GM23338 (cell line): ENCODE measurements around the gene DLX5. TPM values are rescaled to one million over a fixed set of nuclear protein-coding genes. Genes with fewer than 3 reads are reported as not detected.

Source experiments
- ATAC-seq: fragments of 200-7000 bp; cut with Tn5 transposase; 3 replicates; pipeline ENCODE4 v1.9.1; 2020
- DNase-seq: peaks from one replicate; pipeline ENCODE4 v3.0.0-alpha.2; 2015; ENCODE audit warnings: low spot score
- H2AFZ ChIP-seq: fragments of 200-600 bp; sonication (generic); 2 replicates; pipeline ENCODE4 v1.8.0; 2016; ENCODE audit warnings: antibody characterized with exemption, mild to moderate bottlenecking, moderate library complexity
- H3F3A ChIP-seq: fragments of 200-600 bp; sonication (generic); replicated peaks from 2 replicates; pipeline ENCODE4 v1.8.0; 2017; ENCODE audit warnings: antibody characterized with exemption, mixed run types, low read depth
- H3K27ac ChIP-seq: fragments of 200-600 bp; sonication (generic); 2 replicates; pipeline ENCODE4 v1.6.1; 2016; ENCODE audit warnings: low read depth
- H3K27me3 ChIP-seq: fragments of 200-600 bp; sonication (generic); 2 replicates; pipeline ENCODE4 v1.8.0; 2016; ENCODE audit warnings: mild to moderate bottlenecking, mixed run types, moderate library complexity; ENCODE audit not compliant: insufficient read depth
- H3K36me3 ChIP-seq: fragments of 200-600 bp; sonication (generic); 2 replicates; pipeline ENCODE4 v1.8.0; 2016; ENCODE audit warnings: mild to moderate bottlenecking; ENCODE audit not compliant: insufficient read depth
- H3K4me1 ChIP-seq: fragments of 200-600 bp; sonication (generic); 2 replicates; pipeline ENCODE4 v1.8.0; 2016; ENCODE audit warnings: mild to moderate bottlenecking, moderate library complexity; ENCODE audit not compliant: insufficient read depth
- H3K4me2 ChIP-seq: fragments of 200-600 bp; sonication (generic); 2 replicates; pipeline ENCODE4 v1.7.1; 2017; ENCODE audit warnings: mixed run types
- H3K4me3 ChIP-seq: fragments of 200-600 bp; sonication (generic); 2 replicates; pipeline ENCODE4 v1.6.1; 2016; ENCODE audit warnings: mixed run types
- H3K79me2 ChIP-seq: fragments of 200-600 bp; sonication (generic); replicated peaks from 2 replicates; pipeline ENCODE4 v1.8.0; 2017; ENCODE audit warnings: mild to moderate bottlenecking; ENCODE audit not compliant: insufficient read depth
- H3K9me2 ChIP-seq: fragments of 200-600 bp; sonication (generic); 2 replicates; pipeline ENCODE4 v1.8.0; 2017; ENCODE audit not compliant: insufficient read depth
- H4K20me1 ChIP-seq: fragments of 200-600 bp; sonication (generic); replicated peaks from 2 replicates; pipeline ENCODE4 v1.8.0; 2017; ENCODE audit warnings: mild to moderate bottlenecking; ENCODE audit not compliant: insufficient read depth
- H3K27ac Mint-ChIP-seq: 2 replicates; pipeline ENCODE4 v1.8.0; 2020; ENCODE audit warnings: inconsistent platforms, mild to moderate bottlenecking, moderate library complexity, mixed read lengths
- H3K27me3 Mint-ChIP-seq: 3 replicates; pipeline ENCODE4 v1.8.0; 2022; ENCODE audit warnings: low read depth, mild to moderate bottlenecking, moderate library complexity, mixed read lengths, inconsistent platforms; ENCODE audit not compliant: insufficient read depth, poor library complexity
- H3K36me3 Mint-ChIP-seq: 3 replicates; pipeline ENCODE4 v1.8.0; 2021; ENCODE audit warnings: low read depth, mild to moderate bottlenecking, inconsistent platforms, moderate library complexity, mixed read lengths
- H3K4me1 Mint-ChIP-seq: 3 replicates; pipeline ENCODE4 v1.8.0; 2020; ENCODE audit warnings: mild to moderate bottlenecking, inconsistent platforms, mixed read lengths
- H3K4me3 Mint-ChIP-seq: 3 replicates; pipeline ENCODE4 v1.8.0; 2021; ENCODE audit warnings: moderate library complexity, mild to moderate bottlenecking, inconsistent platforms, mixed read lengths
- H3K9me3 Mint-ChIP-seq: 3 replicates; pipeline ENCODE4 v1.8.0; 2020; ENCODE audit warnings: moderate library complexity, mild to moderate bottlenecking, inconsistent platforms, mixed read lengths
- CREB1 ChIP-seq: fragments of 250-450 bp; sonication (Bioruptor Pico); IDR thresholded peaks from 2 replicates; pipeline ENCODE4 v1.5.0; 2020; ENCODE audit warnings: low read depth, mild to moderate bottlenecking, moderate library complexity
- EZH2 ChIP-seq: fragments of 200-600 bp; sonication (generic); IDR thresholded peaks from one replicate; pipeline ENCODE4 v1.8.0; 2017; ENCODE audit warnings: antibody characterized with exemption, mild to moderate bottlenecking, low read depth; ENCODE audit not compliant: unreplicated experiment
- EZH2phosphoT487 ChIP-seq: fragments of 200-600 bp; sonication (generic); IDR thresholded peaks from one replicate; pipeline ENCODE4 v1.8.1; 2018; ENCODE audit warnings: antibody characterized with exemption; ENCODE audit not compliant: unreplicated experiment
- NANOG ChIP-seq: IDR thresholded peaks from 2 replicates; pipeline ENCODE4 v1.6.1; 2016; ENCODE audit warnings: antibody characterized with exemption, borderline replicate concordance
- POLR2AphosphoS5 ChIP-seq: IDR thresholded peaks from 2 replicates; pipeline ENCODE4 v1.6.1; 2016; ENCODE audit warnings: antibody characterized with exemption, low read depth
- REST ChIP-seq: IDR thresholded peaks from one replicate; pipeline ENCODE4 v1.6.1; 2018; ENCODE audit warnings: antibody characterized with exemption; ENCODE audit not compliant: unreplicated experiment
- ZNF114 ChIP-seq: fragments of 250-450 bp; sonication (Bioruptor Pico); IDR thresholded peaks from 2 replicates; pipeline ENCODE4 v1.5.0; 2020; ENCODE audit warnings: mild to moderate bottlenecking, moderate library complexity
- ZNF331 ChIP-seq: fragments of 250-450 bp; sonication (Bioruptor Pico); IDR thresholded peaks from 2 replicates; pipeline ENCODE4 v1.5.0; 2020; ENCODE audit warnings: low read depth, mild to moderate bottlenecking, moderate library complexity
- polyA plus RNA-seq: library from polyadenylated mRNA; unstranded; fragments of >200 nt; fragmentation: Nextera tagmentation; extraction: Ambion mirVana; gene quantifications from 2 replicates; pipeline ENCODE4 v1.2.1, GENCODE V29; 2016
- total RNA-seq: library from RNA; depleted of rRNA; stranded (reverse); fragments of >200 nt; shearing (Covaris generic); gene quantifications from 2 replicates; pipeline ENCODE4 v1.2.3, GENCODE V29; 2014
- TF ChIP-seq, protein P1 (sequence below), 2 experiments: fragments of 200-600 bp in 1 of 2; sonication (generic) in 1 of 2; conservative IDR thresholded peaks; 2 replicates each; pipeline versions ENCODE4 v1.5.1 to v1.6.1; 2016 to 2017; ENCODE audit warnings: antibody characterized with exemption in 2 of 2, low read depth in 2 of 2, mild to moderate bottlenecking in 2 of 2, moderate library complexity in 1 of 2

The DLX5 gene
- total and polyA plus RNA-seq, 2 experiments from 2014 or later, result not detected

- Histone ChIP-seq H3K27me3 (peaks cover 98% of the 10 kb centered on the region), H3K4me1 (peaks cover 58% of the 10 kb centered on the region), H3K9me2 (no peaks in the 10 kb centered on the region), H3K27ac (no peak overlapping the region), H2AFZ (no peak overlapping the region), H3K36me3 (no peaks in the 10 kb centered on the region), H4K20me1 (peaks cover 9% of the 10 kb centered on the region), H3K79me2 (no peaks in the 10 kb centered on the region), H3K4me2 (peak overlapping the region; percentile 90), H3F3A (peaks cover 24% of the 10 kb centered on the region), H3K4me3 (peak overlapping the region; percentile 59)
- peaks cover 55% of the 10 kb centered on the region for H3K4me1 Mint-ChIP-seq
- no peaks in the 10 kb centered on the region; the same call in 1 of the 3 replicates for H3K9me3 Mint-ChIP-seq
- DNase-seq, result peak; percentile 38
- peak overlapping the region; percentile 67 for H3K4me3 Mint-ChIP-seq
- TF ChIP-seq EZH2phosphoT487 (peak; percentile 54), POLR2AphosphoS5 (no peak), ZNF331 (no peak), EZH2 (peak; percentile 95)
- H3K27ac Mint-ChIP-seq, result no peak overlapping the region
- H3K36me3 Mint-ChIP-seq, result no peaks in the 10 kb centered on the region
- ATAC-seq, result no peak; the same call in 2 of the 3 replicates
- peaks cover 72% of the 10 kb centered on the region for H3K27me3 Mint-ChIP-seq
Measured at GRCh38 chr7:97025983-97026714, 1.5 kb upstream of the DLX5 start.

GRCh38 chr7:97025130-97025499 is 484 bp upstream of the DLX5 start:
- no peaks in the 10 kb centered on the region for H3K79me2 ChIP-seq
- peak overlapping the region; percentile 58 for H3K4me3 ChIP-seq
- DNase-seq (no peak), ATAC-seq (no peak)
- H2AFZ ChIP-seq, result no peak overlapping the region
- no peak overlapping the region for H3K27ac ChIP-seq
- peak; percentile 28 for TF ChIP-seq EZH2
- TF ChIP-seq EZH2phosphoT487, result no peak
- H3K9me2 ChIP-seq, result no peaks in the 10 kb centered on the region
- H3K4me2 ChIP-seq, result peak overlapping the region; percentile 90
- H3F3A ChIP-seq, result peaks cover 24% of the 10 kb centered on the region
- H3K4me1 ChIP-seq, result peaks cover 69% of the 10 kb centered on the region
- Mint-ChIP-seq H3K36me3 (no peaks in the 10 kb centered on the region; the same call in 2 of the 3 replicates), H3K27me3 (peaks cover 82% of the 10 kb centered on the region), H3K27ac (no peak overlapping the region), H3K9me3 (peaks cover 3% of the 10 kb centered on the region; the same call in 2 of the 3 replicates), H3K4me3 (peak overlapping the region; percentile 66), H3K4me1 (peaks cover 62% of the 10 kb centered on the region)
- peaks cover 98% of the 10 kb centered on the region for H3K27me3 ChIP-seq
- H3K36me3 ChIP-seq, result no peaks in the 10 kb centered on the region
- H4K20me1 ChIP-seq, result peaks cover 9% of the 10 kb centered on the region

- H3K9me2 ChIP-seq, result no peaks in the 10 kb centered on the region
- H3K9me3 Mint-ChIP-seq, result peaks cover 3% of the 10 kb centered on the region; the same call in 1 of the 3 replicates
- TF ChIP-seq ZNF331 (no peak), ZNF114 (CRISPR knock-in tag) (no peak), CREB1 (CRISPR knock-in tag) (no peak), EZH2 (peak; percentile 97), REST (no peak), POLR2AphosphoS5 (no peak), EZH2phosphoT487 (peak; percentile 78), NANOG (no peak)
- TF ChIP-seq, protein P1, sequence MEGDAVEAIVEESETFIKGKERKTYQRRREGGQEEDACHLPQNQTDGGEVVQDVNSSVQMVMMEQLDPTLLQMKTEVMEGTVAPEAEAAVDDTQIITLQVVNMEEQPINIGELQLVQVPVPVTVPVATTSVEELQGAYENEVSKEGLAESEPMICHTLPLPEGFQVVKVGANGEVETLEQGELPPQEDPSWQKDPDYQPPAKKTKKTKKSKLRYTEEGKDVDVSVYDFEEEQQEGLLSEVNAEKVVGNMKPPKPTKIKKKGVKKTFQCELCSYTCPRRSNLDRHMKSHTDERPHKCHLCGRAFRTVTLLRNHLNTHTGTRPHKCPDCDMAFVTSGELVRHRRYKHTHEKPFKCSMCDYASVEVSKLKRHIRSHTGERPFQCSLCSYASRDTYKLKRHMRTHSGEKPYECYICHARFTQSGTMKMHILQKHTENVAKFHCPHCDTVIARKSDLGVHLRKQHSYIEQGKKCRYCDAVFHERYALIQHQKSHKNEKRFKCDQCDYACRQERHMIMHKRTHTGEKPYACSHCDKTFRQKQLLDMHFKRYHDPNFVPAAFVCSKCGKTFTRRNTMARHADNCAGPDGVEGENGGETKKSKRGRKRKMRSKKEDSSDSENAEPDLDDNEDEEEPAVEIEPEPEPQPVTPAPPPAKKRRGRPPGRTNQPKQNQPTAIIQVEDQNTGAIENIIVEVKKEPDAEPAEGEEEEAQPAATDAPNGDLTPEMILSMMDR (conservative IDR thresholded peaks at IDR 0.05; ENCODE audit: low read depth in 2 of 2), result no peak
- H4K20me1 ChIP-seq, result peaks cover 15% of the 10 kb centered on the region
- no peak overlapping the region for H3K27ac Mint-ChIP-seq
- H3F3A ChIP-seq, result peaks cover 35% of the 10 kb centered on the region
- ATAC-seq (no peak), DNase-seq (peak; percentile 39)
- H3K4me3 ChIP-seq, result peak overlapping the region; percentile 58
- H2AFZ ChIP-seq, result no peak overlapping the region
- H3K36me3 Mint-ChIP-seq, result no peaks in the 10 kb centered on the region; the same call in 2 of the 3 replicates
- peaks cover 100% of the 10 kb centered on the region for H3K27me3 Mint-ChIP-seq
- peaks cover 100% of the 10 kb centered on the region for H3K27me3 ChIP-seq
- peaks cover 76% of the 10 kb centered on the region for H3K4me1 Mint-ChIP-seq
- H3K27ac ChIP-seq, result no peak overlapping the region
- peaks cover 90% of the 10 kb centered on the region for H3K4me1 ChIP-seq
- H3K36me3 ChIP-seq, result no peaks in the 10 kb centered on the region
- no peaks in the 10 kb centered on the region for H3K79me2 ChIP-seq
- peak overlapping the region; percentile 90 for H3K4me2 ChIP-seq
- peak overlapping the region; percentile 66 for H3K4me3 Mint-ChIP-seq
Measured at GRCh38 chr7:97022491-97023306, 1.9 kb downstream of the DLX5 start.
